T-cell (primary cell): ENCODE results near the gene ING5. TPM values are rescaled to one million over a fixed set of nuclear protein-coding genes. Genes with fewer than 3 reads are reported as not detected.
A peak's percentile ranks its signal among the peaks of the same experiment; 100 is the strongest.
"Not testable (repeated sequence)": the region's sequence is repeated elsewhere in the genome, so short reads cannot be mapped to it uniquely, and the experiment has no call there.

Experiments
- ATAC-seq, 4 experiments: fragments of 200-7000 bp in 3 of 4; fragments of 150-1000 bp in 1 of 4; cut with Tn5 transposase; replicated peaks in 1 of 4; 1 replicate in 3 of 4; 2 replicates in 1 of 4; pipeline ENCODE4 v1.10.0; 2021; ENCODE audit warnings: moderate library complexity in 3 of 4, mild to moderate bottlenecking in 2 of 4, moderate number of reproducible peaks in 1 of 4
- CTCF ChIA-PET, 2 donors: fragments of 300-600 bp; sonication (Branson Sonifier 250); formaldehyde crosslinking; loops; one replicate each; lab custom pipeline; 2022; ENCODE audit warnings: antibody characterized with exemption in 2 of 2; lab: Charles Lee
- POLR2A ChIA-PET, 2 donors: fragments of 300-600 bp; sonication (Branson Sonifier 250); formaldehyde crosslinking; loops; one replicate each; lab custom pipeline; 2022; ENCODE audit warnings: antibody characterized with exemption in 2 of 2; lab: Charles Lee
- DNase-seq, 35 experiments: peaks; one replicate each; pipeline versions ENCODE4 v3.0.0 to v3.0.0-alpha.2; 2013 to 2023
- H3K27ac ChIP-seq: one replicate; pipeline ENCODE4 v1.5.1; 2013; ENCODE audit warnings: low read length
- H3K27me3 ChIP-seq, 2 experiments: replicated peaks in 1 of 2; 1 replicate in 1 of 2; 2 replicates in 1 of 2; pipeline versions ENCODE4 v1.6.1 to v1.7.0; 2013; ENCODE audit warnings: low read length in 1 of 2, mixed read lengths in 1 of 2; ENCODE audit not compliant: control insufficient read depth in 2 of 2, insufficient read depth in 2 of 2; ENCODE audit errors: extremely low read depth in 1 of 2
- H3K36me3 ChIP-seq, 2 donors: 1 replicate in 1 of 2; 2 replicates in 1 of 2; pipeline versions ENCODE4 v1.6.1 to v1.7.0; 2013; ENCODE audit warnings: low read length in 1 of 2; ENCODE audit not compliant: control insufficient read depth in 2 of 2, insufficient read depth in 1 of 2; ENCODE audit errors: extremely low read depth in 1 of 2
- H3K4me1 ChIP-seq, 2 experiments: 1 replicate in 1 of 2; 2 replicates in 1 of 2; pipeline versions ENCODE4 v1.6.1 to v1.7.0; 2013; ENCODE audit warnings: low read length in 2 of 2, mixed read lengths in 1 of 2; ENCODE audit not compliant: insufficient read depth in 2 of 2, control insufficient read depth in 1 of 2; ENCODE audit errors: extremely low read depth in 1 of 2
- H3K4me3 ChIP-seq, 2 donors: 1 replicate in 1 of 2; 2 replicates in 1 of 2; pipeline versions ENCODE4 v1.5.1 to v1.7.0; 2013; ENCODE audit warnings: mild to moderate bottlenecking in 2 of 2, low read length in 1 of 2, moderate library complexity in 1 of 2; ENCODE audit not compliant: control insufficient read depth in 1 of 2; ENCODE audit errors: extremely low read depth in 1 of 2
- H3K9me3 ChIP-seq: 2 replicates; pipeline ENCODE4 v1.7.0; 2013
- H3K27ac Mint-ChIP-seq, 2 donors: one replicate each; pipeline ENCODE4 v1.8.0; 2020 to 2021; ENCODE audit warnings: mild to moderate bottlenecking in 2 of 2, mixed read lengths in 2 of 2
- H3K27me3 Mint-ChIP-seq, 2 donors: one replicate each; pipeline ENCODE4 v1.8.0; 2021 to 2022; ENCODE audit warnings: mixed read lengths in 2 of 2
- H3K36me3 Mint-ChIP-seq: one replicate; pipeline ENCODE4 v1.8.0; 2021; ENCODE audit warnings: mixed read lengths
- H3K4me1 Mint-ChIP-seq, 3 donors: one replicate each; pipeline ENCODE4 v1.8.0; 2020 to 2022; ENCODE audit warnings: mixed read lengths in 3 of 3, mild to moderate bottlenecking in 1 of 3
- H3K4me3 Mint-ChIP-seq, 3 donors: one replicate each; pipeline ENCODE4 v1.8.0; 2020 to 2022; ENCODE audit warnings: mild to moderate bottlenecking in 3 of 3, mixed read lengths in 3 of 3, moderate library complexity in 3 of 3
- H3K9me3 Mint-ChIP-seq, 3 donors: one replicate each; pipeline ENCODE4 v1.8.0; 2020 to 2022; ENCODE audit warnings: mixed read lengths in 3 of 3
- WGBS: methylation state at CpG from one replicate; pipeline ENCODE4 v1.1.5; 2013; ENCODE audit warnings: missing lambda C conversion rate; ENCODE audit not compliant: insufficient coverage; 5-methylcytosine and 5-hydroxymethylcytosine counted together
- total RNA-seq, 35 experiments: library from RNA in 6 of 35; stranded (reverse) in 6 of 35; fragments of 120-200 nt in 1 of 35; gene quantifications; one replicate each; pipeline versions ENCODE4 v1.2.1 to v1.2.4 and lab custom pipeline; 2013 to 2026

The ING5 gene
- total RNA-seq, 5 donors from 2014 or later (not counting 1 experiment from before 2014, with no cell fraction given) = 63.0 to 98.0 (median 77.4) TPM

DNA sequence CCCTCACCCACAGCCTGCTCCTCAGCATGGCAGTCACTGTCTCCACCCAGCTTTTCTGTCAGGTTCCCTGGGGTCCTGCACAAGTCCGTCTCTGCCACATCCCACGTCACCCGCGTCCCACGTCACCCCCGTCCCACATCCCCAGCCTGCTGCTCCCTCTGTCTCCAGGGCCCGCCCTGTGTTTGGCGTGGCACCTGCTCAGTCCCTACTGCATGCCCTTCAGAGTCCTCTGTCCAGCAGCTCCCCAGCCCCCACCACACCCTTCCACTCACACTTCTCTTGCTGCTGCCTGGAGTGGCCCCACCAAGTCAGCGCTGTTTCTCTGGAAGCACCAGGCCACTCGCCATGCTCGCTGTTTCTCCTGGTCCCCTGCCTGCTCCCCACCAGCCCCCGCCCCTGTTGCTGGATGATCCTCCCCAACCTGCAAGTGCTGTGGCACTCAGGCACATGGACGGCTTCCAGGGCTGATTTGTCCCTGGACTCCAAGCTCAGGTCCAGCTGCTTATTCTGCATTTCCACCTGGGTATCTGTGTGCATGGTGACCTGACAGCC lies 45.6 kb upstream of the ING5 start:
- no peak overlapping the region for H3K4me3 ChIP-seq
- POLR2A ChIA-PET = no interaction called here
- Mint-ChIP-seq H3K27ac (no peak overlapping the region), H3K4me3 (no peak overlapping the region), H3K27me3 (no peaks in the 10 kb centered on the region), H3K36me3 (peaks cover 45% of the 10 kb centered on the region), H3K4me1 (no peaks in the 10 kb centered on the region), H3K9me3 (no peaks in the 10 kb centered on the region)
- CTCF ChIA-PET = no interaction called here
- peaks cover 31 to 84% of the 10 kb centered on the region in 2 donors for H3K36me3 ChIP-seq
- no peaks in the 10 kb centered on the region for H3K27me3 ChIP-seq
- DNase-seq = no peak
- no peaks in the 10 kb centered on the region for H3K4me1 ChIP-seq
- ATAC-seq = no peak
- no peak overlapping the region for H3K27ac ChIP-seq
- WGBS = 99% methylated on average over 13 of the region's 13 CpGs
- H3K9me3 ChIP-seq = no peaks in the 10 kb centered on the region

DNA sequence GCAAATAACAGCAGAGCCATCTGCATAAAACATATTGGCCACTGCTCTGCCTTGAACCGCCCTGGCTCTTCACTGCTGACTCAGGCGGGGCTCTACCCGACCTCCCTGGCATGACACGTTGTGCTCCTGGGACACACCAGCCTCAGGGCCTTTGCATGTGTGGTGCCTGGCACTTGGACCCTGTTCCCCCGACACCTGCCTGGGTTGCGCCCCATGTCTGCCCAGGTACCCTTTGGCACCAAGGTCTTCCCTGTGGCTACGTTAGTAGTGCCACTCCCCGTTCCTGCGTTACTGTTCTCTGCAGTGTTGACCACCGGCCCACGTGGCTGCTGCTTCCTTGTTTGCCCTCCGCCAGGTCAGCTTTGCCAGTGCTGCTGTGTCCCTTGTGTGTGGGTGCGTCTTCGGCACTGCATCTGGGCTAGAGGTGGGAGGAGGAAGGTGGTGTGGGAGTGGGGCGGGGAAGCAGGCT lies 44.0 kb upstream of the ING5 start:
- Mint-ChIP-seq H3K4me1 (no peaks in the 10 kb centered on the region), H3K27me3 (no peaks in the 10 kb centered on the region), H3K27ac (no peak overlapping the region), H3K36me3 (peaks cover 40% of the 10 kb centered on the region), H3K9me3 (no peaks in the 10 kb centered on the region), H3K4me3 (no peak overlapping the region)
- ATAC-seq = no peak
- Histone ChIP-seq H3K4me3 (no peak overlapping the region), H3K4me1 (no peaks in the 10 kb centered on the region), H3K27me3 (no peaks in the 10 kb centered on the region), H3K36me3 (peaks cover 28 to 79% of the 10 kb centered on the region in 2 donors), H3K9me3 (no peaks in the 10 kb centered on the region), H3K27ac (no peak overlapping the region)
- POLR2A ChIA-PET = interaction anchor here in 1 of 2 donors (0.6 kb wide), 1 partner anchor 19 kb away, joined by 4 read pairs; no protein-coding TSS in a partner anchor
- WGBS = 92% methylated on average over 12 of the region's 15 CpGs
- DNase-seq = no peak
- CTCF ChIA-PET = no interaction called here

DNA sequence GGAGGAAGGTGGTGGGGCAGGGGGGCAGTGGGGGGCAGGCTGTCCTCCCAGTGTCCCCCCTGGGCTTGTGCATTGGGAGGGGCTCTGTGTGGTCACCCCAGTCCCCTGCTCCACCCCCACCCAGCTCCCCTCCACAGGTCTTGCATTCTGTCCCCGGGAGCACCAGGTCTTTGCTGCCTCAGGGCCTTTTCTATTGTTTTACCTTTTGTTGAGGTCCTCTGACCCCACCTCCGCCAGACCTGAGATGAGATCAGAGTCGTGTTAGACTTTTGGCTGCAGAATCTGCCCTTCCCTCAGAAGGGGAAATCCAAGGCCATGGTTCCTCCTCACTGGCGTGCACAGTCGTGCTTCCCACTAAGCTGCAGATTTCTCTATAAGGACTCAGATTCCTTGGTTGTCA lies 43.5 kb upstream of the ING5 start:
- peaks cover 24 to 75% of the 10 kb centered on the region in 2 donors for H3K36me3 ChIP-seq
- POLR2A ChIA-PET = no interaction called here
- H3K4me1 Mint-ChIP-seq = no peaks in the 10 kb centered on the region

DNA sequence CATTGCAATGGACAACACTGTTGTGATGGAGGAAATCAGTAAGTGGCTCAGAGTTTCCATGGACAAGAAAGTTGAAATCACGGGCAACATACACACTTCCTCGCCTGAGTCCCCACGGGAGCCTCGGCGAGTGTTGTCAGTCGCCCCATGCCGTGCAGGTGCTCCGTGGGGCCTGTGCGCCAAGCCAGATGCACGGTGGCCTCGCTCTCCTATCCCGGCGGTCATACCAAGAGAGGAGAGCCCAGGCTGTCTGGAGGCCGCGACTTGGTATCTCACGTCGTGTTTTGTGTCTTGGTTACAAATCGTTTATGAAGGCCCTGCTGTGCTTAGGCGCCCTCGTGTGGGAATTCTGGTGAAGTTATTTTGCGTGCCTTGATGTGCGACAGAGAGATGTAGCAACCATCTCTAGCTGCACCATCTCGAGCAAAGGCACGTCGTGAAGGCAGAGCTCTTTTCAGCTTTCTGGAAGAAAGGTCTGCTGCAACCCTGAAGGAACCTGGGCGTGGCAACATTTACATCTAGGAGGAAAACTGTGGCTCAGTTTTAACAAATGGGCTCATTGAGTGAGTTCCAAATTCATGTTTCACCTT lies 42.6 kb upstream of the ING5 start:
- Mint-ChIP-seq H3K9me3 (no peaks in the 10 kb centered on the region), H3K27ac (no peak overlapping the region), H3K36me3 (peaks cover 40% of the 10 kb centered on the region), H3K27me3 (no peaks in the 10 kb centered on the region), H3K4me3 (no peak overlapping the region), H3K4me1 (no peaks in the 10 kb centered on the region)
- Histone ChIP-seq H3K27me3 (no peaks in the 10 kb centered on the region), H3K36me3 (peaks cover 19 to 70% of the 10 kb centered on the region in 2 donors), H3K4me3 (no peak overlapping the region), H3K27ac (no peak overlapping the region), H3K4me1 (no peaks in the 10 kb centered on the region), H3K9me3 (no peaks in the 10 kb centered on the region)
- ATAC-seq (peak in 2 of 4 experiments; percentile 40 to 51), DNase-seq (peak in 23 of 35 experiments; percentile 7 to 51 (median 25))
- WGBS = 75% methylated on average over 20 of the region's 26 CpGs
- CTCF ChIA-PET = interaction anchor here (0.5 to 1.0 kb wide), 2 partner anchors 8 to 64 kb away, joined by 3 read pairs; no protein-coding TSS in a partner anchor
- POLR2A ChIA-PET = interaction anchor here in 1 of 2 donors (0.9 kb wide), 1 partner anchor 27 kb away, joined by 4 read pairs; the partner anchor contains the start of gene DTYMK

More for the DNA sequence above, 43.5 kb upstream of the ING5 start:
- H3K4me1 ChIP-seq = no peaks in the 10 kb centered on the region
- DNase-seq (no peak), ATAC-seq (no peak)
- 93% methylated on average over 4 of the region's 5 CpGs for WGBS
- Mint-ChIP-seq H3K4me3 (no peak overlapping the region), H3K27ac (no peak overlapping the region), H3K27me3 (no peaks in the 10 kb centered on the region), H3K36me3 (peaks cover 40% of the 10 kb centered on the region), H3K9me3 (no peaks in the 10 kb centered on the region)
- no peak overlapping the region for H3K4me3 ChIP-seq
- no peak overlapping the region for H3K27ac ChIP-seq
- CTCF ChIA-PET = interaction anchor here (0.5 to 1.0 kb wide), 4 partner anchors 9 to 151 kb away, joined by 3 read pairs; no protein-coding TSS in a partner anchor
- H3K27me3 ChIP-seq = no peaks in the 10 kb centered on the region
- no peaks in the 10 kb centered on the region for H3K9me3 ChIP-seq

DNA sequence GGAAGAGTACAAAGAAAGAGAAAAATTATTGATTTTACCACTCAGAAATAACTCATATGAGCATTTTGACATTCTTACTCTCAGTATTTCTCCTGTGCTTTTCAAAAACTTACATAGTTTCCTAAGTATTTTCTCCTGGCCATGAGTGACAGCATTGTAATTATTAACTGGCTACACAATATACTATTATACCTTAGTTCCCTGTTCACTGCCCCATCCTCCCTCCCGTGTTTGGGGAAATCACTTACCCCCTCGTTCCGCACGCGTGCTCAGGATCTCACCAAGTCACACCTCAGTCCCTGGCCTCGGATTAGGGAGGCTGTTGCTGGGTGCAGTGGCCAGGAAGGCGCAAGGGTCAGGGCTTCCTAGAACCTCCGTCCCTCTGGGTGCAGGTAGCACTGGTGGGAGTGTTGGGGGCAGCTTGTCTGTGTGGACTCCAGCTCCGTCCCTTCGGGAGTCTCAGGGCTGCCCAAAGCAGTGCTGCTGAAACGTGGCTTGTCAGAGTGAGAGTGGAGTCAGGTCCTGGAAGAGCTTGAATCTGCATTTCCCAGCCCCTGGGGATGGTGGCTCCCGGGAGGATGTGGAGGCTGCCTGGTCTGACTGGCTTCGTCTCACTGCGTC lies 41.1 kb upstream of the ING5 start:
- H3K27ac ChIP-seq = no peak overlapping the region
- POLR2A ChIA-PET = no interaction called here
- H3K27me3 Mint-ChIP-seq = no peaks in the 10 kb centered on the region
- no peak overlapping the region for H3K4me3 ChIP-seq
- H3K27ac Mint-ChIP-seq = no peak overlapping the region
- CTCF ChIA-PET = no interaction called here
- H3K36me3 Mint-ChIP-seq = peaks cover 36% of the 10 kb centered on the region
- no peaks in the 10 kb centered on the region for H3K9me3 Mint-ChIP-seq
- no peak overlapping the region for H3K4me3 Mint-ChIP-seq
- H3K9me3 ChIP-seq = no peaks in the 10 kb centered on the region
- WGBS = 95% methylated on average over 9 of the region's 14 CpGs
- H3K4me1 ChIP-seq = peaks cover 0 to 5% of the 10 kb centered on the region in 2 experiments
- H3K27me3 ChIP-seq = no peaks in the 10 kb centered on the region
- H3K36me3 ChIP-seq = peaks cover 8 to 56% of the 10 kb centered on the region in 2 donors
- no peak for ATAC-seq
- peaks cover 3 to 5% (median 5%) of the 10 kb centered on the region in 3 donors for H3K4me1 Mint-ChIP-seq
- DNase-seq = no peak

DNA sequence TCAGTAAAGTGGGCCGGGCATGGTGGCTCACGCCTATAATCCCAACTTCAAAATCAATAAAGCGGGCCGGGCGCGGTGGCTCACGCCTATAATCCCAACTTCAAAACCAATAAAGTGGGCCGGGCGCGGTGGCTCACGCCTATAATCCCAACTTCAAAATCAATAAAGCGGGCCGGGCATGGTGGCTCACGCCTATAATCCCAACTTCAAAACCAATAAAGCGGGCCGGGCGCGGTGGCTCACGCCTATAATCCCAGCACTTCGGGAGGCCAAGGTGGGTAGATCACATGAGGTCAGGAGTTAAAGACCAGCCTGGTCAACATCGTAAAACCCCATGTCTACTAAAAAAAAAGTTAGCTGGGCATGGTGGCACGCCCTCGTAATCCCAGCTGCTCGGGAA lies 39.1 kb upstream of the ING5 start:
- CTCF ChIA-PET, H3K4me3 Mint-ChIP-seq, H3K4me1 Mint-ChIP-seq, DNase-seq, H3K9me3 Mint-ChIP-seq, H3K27me3 ChIP-seq, ATAC-seq, H3K4me3 ChIP-seq, H3K27me3 Mint-ChIP-seq, H3K27ac ChIP-seq, H3K27ac Mint-ChIP-seq, H3K4me1 ChIP-seq, H3K9me3 ChIP-seq: not testable (repeated sequence)
- POLR2A ChIA-PET = interaction anchor here in 1 of 2 donors (0.6 kb wide), 1 partner anchor 224 kb away, joined by 3 read pairs; no protein-coding TSS in a partner anchor
- 96% methylated on average over 23 of the region's 24 CpGs for WGBS
- H3K36me3 ChIP-seq = peaks cover 7 to 55% of the 10 kb centered on the region in 2 donors
- H3K36me3 Mint-ChIP-seq = peaks cover 23% of the 10 kb centered on the region
